Stimulated activated CD4-positive, alpha-beta T cell treated with anti-CD3 and anti-CD28 coated beads, Interleukin-12 subunit alpha, Interleukin-12 subunit beta, amount 100 ng/mL, for 4 hours (primary cell): ENCODE results near the gene APLP2.
"Not testable (repeated sequence)": the region's sequence is repeated elsewhere in the genome, so short reads cannot be mapped to it uniquely, and the experiment has no call there.

Experiments
- DNase-seq: peaks from one replicate; pipeline ENCODE4 v3.0.0-alpha.2; 2020

APLP2 gene

DNA sequence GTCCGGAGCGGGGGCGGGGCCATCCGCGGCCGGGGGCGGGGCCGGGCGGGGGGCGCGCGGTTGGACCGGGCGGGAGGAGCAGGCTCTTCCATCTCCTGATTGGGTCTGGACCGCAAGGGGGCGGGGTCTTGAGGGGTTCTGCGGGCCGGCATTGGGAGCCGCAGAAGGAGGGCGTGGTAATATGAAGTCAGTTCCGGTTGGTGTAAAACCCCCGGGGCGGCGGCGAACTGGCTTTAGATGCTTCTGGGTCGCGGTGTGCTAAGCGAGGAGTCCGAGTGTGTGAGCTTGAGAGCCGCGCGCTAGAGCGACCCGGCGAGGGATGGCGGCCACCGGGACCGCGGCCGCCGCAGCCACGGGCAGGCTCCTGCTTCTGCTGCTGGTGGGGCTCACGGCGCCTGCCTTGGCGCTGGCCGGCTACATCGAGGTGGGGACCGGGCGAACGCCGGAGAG is at the start of gene APLP2:
APLP2 (plus strand) TSS at position 236 of the 450 bp plus-strand sequence; CDS start at position 320, 84 bp downstream.
- DNase-seq: peak; percentile 96

DNA sequence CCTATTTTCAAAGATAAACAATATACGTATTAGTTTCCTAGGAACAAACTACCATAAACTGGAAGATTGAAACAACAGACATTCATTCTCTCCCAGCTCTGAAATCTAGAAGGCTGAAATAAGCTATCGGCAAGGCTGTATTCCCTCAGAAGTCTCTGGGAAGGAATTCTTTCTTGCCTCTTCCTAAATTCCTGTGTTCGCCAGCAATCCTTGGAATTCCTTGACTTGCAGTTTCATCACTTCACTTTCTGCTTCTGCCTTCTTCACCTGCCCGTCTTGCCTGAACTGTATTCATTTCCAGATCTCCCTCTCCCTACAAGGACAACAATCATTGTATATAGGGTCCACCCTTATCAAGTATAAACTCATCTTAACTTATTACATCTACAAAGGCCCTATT is 49.4 kb upstream of the APLP2 start:
- DNase-seq: no peak

DNA sequence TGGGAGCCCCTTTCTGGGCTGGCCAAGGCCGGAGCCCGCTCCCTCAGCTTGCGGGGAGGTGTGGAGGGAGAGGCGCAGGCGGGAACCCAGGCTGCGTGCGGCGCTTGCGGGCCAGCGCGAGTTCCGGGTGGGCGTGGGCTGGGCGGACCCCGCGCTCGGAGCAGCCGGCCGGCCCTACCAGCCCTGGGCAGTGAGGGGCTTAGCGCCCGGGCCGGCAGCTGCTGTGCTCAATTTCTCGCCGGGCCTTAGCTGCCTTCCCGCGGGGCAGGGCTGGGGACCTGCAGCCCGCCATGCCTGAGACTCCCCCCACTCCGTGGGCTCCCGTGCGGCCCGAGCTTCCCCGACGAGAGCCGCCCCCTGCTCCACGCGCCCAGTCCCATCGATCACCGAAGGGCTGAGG is 48.1 kb upstream of the APLP2 start:
- not testable (repeated sequence) for DNase-seq

- no peak for DNase-seq
Measured at GRCh38 chr11:130022799-130023198, 46.9 kb upstream of the APLP2 start.

- no peak for DNase-seq
Measured at GRCh38 chr11:130023204-130023603, 46.5 kb upstream of the APLP2 start.

- DNase-seq: no peak
Measured at GRCh38 chr11:130024361-130024760, 45.3 kb upstream of the APLP2 start.

DNA sequence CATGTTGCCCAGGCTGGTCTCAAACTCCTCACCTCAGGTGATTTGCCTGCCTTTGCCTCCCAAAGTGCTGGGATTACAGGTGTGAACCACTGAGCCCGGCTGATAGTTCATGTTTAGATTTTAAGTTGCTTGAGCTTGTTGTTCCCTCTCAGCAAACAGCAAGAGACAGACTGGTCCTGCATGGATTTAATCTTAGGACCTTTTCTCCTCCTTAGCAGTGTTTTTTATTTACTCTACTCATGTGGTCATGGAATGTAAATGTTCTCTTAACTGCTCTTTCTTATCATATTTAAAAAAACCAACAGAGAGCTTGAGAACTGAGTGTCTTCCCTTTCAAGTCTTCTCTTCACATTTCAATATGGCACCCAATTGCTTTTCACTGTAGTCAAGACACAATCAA is 44.3 kb upstream of the APLP2 start:
- DNase-seq: no peak

GRCh38 chr11:130029137-130029536 is 40.6 kb upstream of the APLP2 start:
- DNase-seq: no peak

DNA sequence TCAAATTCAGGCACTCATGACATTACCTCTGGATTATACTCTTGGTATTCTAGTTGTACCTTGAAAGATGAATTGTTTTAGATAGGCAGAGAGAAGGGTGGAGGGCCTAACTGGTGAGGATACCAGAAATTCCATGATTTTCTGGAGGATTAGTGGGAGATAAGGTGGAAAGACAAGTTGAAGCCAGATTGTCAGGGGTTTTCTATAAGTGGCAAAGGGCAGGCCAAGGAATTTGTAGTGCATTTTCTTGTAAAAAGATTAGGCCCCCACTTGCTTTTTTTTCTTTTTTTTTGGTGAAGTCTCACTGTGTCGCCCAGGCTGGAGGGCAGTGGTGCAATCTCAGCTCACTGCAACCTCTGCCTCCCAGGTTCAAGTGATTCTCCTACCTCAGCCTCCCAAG is 38.6 kb upstream of the APLP2 start:
- DNase-seq: no peak

DNA sequence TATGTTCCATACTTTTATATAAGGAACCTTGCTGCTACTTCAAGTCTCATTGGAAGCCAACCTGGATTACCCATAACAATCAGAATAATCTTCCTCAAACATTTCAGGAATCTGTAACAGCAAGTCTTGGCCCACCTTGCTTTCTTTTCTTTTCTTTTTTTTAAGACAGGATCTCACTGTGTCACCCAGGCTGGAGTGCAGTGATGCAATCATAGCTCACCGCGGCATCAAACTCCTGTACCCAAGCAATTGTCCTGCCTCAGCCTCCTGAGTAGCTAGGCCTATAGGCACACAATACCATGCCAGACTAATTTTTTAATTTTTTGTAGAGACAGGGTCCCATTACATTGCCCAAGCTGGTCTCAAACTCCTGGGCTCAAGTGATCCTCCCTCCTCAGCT is 37.7 kb upstream of the APLP2 start:
- no peak for DNase-seq

DNA sequence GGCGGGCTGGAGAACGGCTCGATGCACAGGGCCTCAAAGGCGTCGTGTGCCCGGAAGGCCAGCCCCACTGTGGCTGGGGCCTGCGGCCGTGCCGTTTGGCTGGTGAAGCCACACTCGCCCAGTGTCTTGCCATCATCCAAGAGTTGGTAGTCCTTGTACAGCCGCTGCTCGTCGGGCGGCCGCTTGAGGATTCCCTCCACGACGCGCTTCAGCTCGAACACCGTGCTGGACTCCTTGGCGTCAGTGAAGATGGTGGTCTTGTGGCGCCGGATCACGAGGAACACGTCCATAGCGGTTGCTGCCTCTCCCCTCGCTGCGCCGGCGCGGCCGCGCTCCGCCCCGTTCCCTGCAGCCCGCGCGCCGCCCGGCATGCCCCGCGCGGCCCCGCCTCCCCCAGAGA is 36.8 kb upstream of the APLP2 start:
- no peak for DNase-seq

DNA sequence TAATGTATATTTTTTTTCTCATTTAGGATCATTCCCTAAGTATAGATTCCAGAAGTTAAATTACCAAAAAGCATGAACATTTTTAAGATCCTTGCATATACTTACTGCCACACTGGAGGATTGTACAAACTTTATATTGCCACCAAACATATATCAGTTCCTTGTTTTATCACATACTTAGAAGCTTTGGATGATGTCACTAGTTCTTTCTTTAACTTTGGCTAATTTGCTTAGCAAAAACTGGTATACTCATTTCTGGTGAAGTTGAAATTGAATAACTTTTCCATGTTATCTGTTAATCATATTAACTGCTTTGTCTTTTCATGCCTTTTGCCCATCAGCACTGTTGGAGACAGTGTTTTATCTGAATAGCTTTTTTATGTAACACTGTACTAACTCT is 35.5 kb upstream of the APLP2 start:
- DNase-seq: no peak

- DNase-seq: no peak
Measured at GRCh38 chr11:130037058-130037457, 32.6 kb upstream of the APLP2 start.

DNA sequence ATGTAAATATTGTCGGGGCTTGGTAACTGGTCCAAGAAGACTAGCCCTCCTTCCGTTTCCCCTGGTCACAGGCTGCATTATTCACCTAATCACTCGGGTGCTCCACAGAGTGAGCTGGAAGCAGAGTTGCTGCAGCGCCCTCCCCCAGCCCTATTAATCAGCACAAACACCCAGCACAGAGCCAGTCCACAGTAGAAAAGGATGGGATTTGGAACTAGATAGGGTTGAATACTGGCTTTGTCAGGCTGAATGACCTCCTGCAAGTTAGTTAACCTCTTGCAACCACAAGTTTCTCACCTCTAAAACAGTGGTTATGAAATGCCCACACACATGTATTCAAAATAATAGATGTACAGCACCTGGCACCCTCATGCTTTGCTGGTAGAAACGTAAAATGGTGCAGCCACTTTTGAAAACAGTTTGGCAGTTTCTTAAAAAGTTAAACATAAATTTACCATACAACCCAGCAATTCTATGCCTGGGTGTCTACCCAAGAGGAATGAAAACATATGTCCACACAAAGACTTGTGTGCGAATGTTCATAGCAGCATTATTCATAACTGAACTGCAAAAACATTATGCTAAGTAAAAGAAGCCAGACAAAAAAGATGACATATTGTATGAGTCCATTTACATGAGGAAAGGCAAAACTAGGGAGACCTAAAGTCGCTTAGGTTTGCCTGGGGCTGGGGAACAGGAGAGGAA is 31.7 kb upstream of the APLP2 start:
- DNase-seq: no peak

DNA sequence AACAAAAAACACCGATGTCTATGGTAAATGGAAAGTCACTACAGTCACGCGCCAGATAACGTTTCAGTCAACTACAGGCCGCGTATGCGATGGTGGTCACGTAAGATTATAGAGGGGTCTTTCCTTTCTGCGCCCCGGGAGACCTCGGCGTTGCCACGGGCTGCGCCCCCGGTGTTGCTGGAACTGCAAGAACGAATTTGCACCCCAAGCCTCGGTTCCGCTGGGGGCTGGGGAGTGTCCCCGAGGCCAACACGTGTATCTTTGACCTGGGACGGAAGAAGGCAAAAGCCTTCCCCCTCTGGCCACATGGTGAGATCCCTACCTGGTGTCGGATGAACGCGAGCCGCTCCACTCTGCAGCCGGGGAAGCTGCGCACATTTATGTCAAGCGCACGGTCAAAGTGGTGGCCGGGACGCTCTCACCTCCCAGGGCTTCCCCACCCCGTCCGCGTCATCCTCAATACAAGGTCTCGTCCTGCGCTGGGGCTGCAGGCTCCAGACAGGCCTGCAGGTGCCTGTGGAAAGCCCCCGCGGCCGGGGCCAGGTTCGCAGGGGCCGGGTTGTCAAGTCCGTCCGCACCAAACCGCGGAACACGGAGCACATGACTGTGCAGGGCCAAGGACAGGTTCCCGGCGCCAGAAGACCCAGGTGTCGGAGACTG is 29.3 kb upstream of the APLP2 start:
- no peak for DNase-seq

GRCh38 chr11:130042093-130042591 is 27.6 kb upstream of the APLP2 start:
- no peak for DNase-seq

- no peak for DNase-seq
Measured at GRCh38 chr11:130043575-130043974, 26.1 kb upstream of the APLP2 start.

GRCh38 chr11:130047141-130047540 is 22.6 kb upstream of the APLP2 start:
- DNase-seq: no peak

DNA sequence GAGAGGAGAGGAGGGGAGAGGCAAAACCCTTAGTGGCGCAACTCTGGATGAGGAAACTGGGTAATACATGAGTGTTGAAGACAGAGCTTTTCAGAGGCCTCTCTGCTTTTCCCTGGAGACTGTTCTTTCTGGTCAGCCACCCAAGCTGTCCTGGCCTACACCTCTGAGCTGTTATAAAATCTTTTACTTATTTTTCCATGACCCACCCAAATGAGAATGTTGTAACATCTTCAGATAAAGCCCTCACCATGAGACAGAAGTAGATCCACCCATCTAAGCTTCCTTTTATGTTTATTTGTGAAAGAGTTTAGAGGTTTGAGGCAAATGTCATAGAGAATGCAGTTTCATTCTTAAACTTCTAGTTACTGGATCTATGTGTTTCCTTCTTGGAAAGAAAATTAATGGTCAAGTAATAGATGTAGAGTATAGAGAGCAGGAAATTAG is 20.3 kb upstream of the APLP2 start:
- DNase-seq: no peak

DNA sequence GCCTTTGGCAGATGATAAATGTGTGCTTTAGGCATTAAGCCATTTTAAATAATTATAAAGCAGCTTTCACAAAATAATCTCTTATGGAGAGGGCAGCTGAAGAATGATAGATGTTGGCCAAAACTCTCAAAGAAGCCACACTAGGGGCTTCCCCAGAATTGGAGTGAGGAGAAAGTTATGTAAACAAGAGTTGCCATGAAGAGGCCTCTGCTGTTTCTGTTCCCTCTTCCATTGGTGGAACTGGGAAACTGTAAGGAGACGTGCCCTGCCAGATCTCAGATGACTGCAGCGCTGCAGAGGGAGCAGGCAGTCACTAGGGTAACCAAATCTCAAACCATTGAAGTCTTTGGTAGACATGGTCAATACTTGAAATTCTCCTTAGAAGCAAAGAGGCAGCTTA is 19.4 kb upstream of the APLP2 start:
- DNase-seq: no peak

DNA sequence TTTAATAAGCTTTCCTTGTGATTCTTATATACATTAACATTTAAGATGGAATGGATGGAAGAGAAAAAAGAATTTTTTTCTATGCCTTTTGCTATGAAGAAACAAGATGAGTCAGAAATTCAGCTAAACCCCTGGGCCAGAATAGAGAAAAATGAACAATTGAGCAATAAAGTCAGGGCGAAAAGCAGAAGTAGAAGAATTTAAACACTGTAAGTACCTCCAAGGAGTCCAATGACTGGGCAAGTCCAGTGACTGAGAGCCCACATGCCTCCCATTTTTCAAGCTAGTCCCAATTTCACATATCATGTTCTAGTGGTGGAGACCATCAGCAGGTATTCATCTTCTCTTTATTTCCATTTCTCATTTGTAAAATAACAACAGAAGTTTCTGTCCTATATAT is 18.6 kb upstream of the APLP2 start:
- DNase-seq: no peak

GRCh38 chr11:130052567-130052966 is 17.1 kb upstream of the APLP2 start:
- no peak for DNase-seq

DNA sequence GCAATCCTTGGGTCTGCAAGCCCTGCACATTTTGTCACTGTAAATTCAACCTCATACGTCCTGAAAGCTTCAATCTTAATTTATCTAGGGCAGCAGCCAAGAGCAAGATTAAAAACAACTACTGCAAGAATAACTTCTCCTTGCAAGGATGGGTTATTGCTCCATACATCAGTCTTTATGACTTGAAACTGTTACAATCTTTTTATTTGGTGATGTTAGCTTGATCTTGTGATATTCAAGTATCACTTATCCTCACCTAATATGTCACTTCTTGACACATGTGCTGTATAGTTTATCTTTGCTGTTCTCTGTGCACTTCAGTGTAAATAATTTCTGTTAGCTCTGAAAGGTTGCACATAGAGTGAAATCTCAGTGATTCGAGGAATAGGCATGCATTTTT is 14.7 kb upstream of the APLP2 start:
- DNase-seq: no peak

GRCh38 chr11:130055617-130056016 is 14.1 kb upstream of the APLP2 start:
- DNase-seq: no peak

GRCh38 chr11:130061017-130061416 is 8.7 kb upstream of the APLP2 start:
- no peak for DNase-seq
